PC-3 (cell line): Measurements from ENCODE around the gene TMEM235.

ENCODE experiments used
- EZH2 ChIP-seq: fragments of 300-600 bp; sonication (generic); IDR thresholded peaks from one replicate; pipeline ENCODE4 v1.6.1; 2017; ENCODE audit warnings: antibody characterized with exemption, mild to moderate bottlenecking, low read length; ENCODE audit not compliant: unreplicated experiment
- TF ChIP-seq, protein P1 (sequence below): fragments of 300-600 bp; sonication (generic); conservative IDR thresholded peaks from 2 replicates; pipeline ENCODE4 v1.5.1; 2017; ENCODE audit warnings: antibody characterized with exemption, low read depth, mild to moderate bottlenecking, low read length

DNA sequence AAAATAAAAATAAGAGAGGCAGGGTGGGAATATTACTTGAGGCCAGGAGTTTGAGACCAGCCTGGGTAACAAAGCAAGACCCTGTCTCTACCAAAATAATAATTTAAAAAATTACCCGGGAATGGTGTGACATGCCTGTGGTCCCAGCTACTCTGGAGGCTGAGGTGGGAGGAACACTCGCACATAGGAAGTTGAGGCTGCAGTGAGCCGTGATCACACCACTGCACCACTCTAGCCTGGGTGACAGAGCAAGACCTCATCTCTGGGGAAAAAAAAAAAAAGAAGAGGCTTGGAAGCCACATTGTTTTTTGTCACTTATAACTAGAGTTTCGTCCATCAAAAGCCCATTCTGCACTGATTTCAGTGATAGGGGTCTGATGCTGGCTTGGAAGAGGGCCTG lies 3.3 kb upstream of the TMEM235 start:
- TF ChIP-seq, protein P1, sequence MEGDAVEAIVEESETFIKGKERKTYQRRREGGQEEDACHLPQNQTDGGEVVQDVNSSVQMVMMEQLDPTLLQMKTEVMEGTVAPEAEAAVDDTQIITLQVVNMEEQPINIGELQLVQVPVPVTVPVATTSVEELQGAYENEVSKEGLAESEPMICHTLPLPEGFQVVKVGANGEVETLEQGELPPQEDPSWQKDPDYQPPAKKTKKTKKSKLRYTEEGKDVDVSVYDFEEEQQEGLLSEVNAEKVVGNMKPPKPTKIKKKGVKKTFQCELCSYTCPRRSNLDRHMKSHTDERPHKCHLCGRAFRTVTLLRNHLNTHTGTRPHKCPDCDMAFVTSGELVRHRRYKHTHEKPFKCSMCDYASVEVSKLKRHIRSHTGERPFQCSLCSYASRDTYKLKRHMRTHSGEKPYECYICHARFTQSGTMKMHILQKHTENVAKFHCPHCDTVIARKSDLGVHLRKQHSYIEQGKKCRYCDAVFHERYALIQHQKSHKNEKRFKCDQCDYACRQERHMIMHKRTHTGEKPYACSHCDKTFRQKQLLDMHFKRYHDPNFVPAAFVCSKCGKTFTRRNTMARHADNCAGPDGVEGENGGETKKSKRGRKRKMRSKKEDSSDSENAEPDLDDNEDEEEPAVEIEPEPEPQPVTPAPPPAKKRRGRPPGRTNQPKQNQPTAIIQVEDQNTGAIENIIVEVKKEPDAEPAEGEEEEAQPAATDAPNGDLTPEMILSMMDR: no peak
- no peak for TF ChIP-seq EZH2
